Lung microvascular endothelial cell (primary cell): ENCODE data around the gene ABCA6. TPM values are rescaled to one million over a fixed set of nuclear protein-coding genes. Genes with fewer than 3 reads are reported as not detected.
A peak's percentile ranks its signal among the peaks of the same experiment; 100 is the strongest.
"Not testable (repeated sequence)": the region's sequence is repeated elsewhere in the genome, so short reads cannot be mapped to it uniquely, and the experiment has no call there.

Source experiments
- DNase-seq, 2 donors: peaks; one replicate each; pipeline versions ENCODE4 v3.0.0 to v3.0.0-alpha.2; 2010; ENCODE audit warnings: low read depth in 2 of 2
- total RNA-seq: library from RNA; depleted of rRNA; stranded (reverse); fragments of >200 nt; gene quantifications from 2 replicates; pipeline ENCODE4 v1.2.1, GENCODE V29; 2014

ABCA6 gene, protein sequence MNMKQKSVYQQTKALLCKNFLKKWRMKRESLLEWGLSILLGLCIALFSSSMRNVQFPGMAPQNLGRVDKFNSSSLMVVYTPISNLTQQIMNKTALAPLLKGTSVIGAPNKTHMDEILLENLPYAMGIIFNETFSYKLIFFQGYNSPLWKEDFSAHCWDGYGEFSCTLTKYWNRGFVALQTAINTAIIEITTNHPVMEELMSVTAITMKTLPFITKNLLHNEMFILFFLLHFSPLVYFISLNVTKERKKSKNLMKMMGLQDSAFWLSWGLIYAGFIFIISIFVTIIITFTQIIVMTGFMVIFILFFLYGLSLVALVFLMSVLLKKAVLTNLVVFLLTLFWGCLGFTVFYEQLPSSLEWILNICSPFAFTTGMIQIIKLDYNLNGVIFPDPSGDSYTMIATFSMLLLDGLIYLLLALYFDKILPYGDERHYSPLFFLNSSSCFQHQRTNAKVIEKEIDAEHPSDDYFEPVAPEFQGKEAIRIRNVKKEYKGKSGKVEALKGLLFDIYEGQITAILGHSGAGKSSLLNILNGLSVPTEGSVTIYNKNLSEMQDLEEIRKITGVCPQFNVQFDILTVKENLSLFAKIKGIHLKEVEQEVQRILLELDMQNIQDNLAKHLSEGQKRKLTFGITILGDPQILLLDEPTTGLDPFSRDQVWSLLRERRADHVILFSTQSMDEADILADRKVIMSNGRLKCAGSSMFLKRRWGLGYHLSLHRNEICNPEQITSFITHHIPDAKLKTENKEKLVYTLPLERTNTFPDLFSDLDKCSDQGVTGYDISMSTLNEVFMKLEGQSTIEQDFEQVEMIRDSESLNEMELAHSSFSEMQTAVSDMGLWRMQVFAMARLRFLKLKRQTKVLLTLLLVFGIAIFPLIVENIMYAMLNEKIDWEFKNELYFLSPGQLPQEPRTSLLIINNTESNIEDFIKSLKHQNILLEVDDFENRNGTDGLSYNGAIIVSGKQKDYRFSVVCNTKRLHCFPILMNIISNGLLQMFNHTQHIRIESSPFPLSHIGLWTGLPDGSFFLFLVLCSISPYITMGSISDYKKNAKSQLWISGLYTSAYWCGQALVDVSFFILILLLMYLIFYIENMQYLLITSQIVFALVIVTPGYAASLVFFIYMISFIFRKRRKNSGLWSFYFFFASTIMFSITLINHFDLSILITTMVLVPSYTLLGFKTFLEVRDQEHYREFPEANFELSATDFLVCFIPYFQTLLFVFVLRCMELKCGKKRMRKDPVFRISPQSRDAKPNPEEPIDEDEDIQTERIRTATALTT (N-terminal part only)
- 5.2 and 19.0 TPM in 2 replicates for total RNA-seq

DNA sequence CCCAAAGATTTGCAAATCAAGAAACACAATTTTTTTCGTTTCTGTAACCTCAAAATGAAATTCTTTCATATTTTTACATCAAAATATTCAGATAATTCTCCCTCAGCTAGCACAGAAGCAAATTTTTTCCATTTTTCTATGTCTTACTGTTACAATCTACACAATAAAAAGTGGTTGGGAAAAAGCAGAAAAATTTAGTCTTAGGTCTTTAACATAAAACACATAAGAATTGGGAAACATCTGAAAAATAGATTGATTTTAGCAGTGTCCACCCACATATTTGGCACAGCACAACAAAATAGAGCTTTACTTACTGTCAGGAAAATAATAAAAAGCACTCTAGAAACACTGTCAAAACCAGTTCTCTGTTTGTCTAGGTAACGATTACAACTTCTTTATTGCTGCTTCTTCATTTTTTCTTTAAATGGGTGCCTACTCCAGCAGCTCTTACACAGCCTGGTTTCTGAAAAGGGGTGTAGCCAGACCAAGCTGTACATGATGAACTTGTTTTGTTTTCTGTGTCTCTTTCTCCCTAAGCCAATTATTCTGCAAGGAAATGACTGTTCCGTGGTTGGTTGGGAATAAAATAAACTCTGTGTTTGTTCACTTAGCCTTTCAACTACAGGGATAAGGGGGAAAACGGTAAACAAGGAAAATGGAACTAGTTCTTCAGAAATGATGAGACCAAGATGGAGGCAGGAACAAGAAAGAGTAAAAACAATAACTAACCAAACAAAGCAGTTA, at the start of gene ABCA6:
TSS of gene ABCA6 (minus strand) at position 465 of the 744 bp plus-strand sequence. CDS start 1,192 bp downstream, outside the sequence.
- DNase-seq, result peak; percentile 53 to 91

DNA sequence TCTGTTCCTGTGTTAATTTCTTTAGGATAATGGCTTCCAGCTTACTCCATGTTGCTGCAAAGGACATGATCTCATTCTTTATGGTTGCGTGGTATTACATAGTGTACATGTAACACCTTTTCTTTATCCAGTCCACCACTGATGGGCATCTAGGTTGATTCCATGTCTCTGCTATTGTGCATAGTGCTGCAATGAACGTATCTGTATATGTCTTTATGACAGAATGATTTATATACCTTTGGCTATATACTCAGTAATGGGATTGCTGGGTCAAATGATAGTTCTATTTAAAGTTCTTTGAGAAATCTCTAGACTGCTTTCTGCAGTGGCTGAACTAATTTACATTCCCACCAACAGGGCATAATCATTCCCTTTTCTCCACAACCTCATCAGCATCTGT, 47.1 kb upstream of the ABCA6 start:
- no peak for DNase-seq

DNA sequence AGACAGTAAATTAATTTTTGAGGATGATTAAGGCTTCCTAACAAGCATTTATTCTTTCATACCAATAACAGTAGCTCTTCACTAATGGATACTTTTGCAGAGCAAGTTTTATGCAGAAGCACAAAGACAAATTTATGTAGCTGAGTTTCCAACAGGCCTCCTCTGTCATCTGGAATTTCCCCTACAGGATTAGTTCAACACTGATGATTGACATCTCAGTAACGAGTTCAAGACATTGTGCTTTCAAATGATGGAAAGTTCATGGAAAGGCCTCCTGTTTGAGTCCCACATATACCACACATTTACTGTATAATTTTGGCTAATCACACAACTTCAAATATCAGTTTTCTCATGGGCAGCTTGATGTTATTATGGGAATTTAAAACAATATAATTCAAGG, 46.4 kb upstream of the ABCA6 start:
- DNase-seq, result peak in 1 of 2 donors; percentile 22

DNA sequence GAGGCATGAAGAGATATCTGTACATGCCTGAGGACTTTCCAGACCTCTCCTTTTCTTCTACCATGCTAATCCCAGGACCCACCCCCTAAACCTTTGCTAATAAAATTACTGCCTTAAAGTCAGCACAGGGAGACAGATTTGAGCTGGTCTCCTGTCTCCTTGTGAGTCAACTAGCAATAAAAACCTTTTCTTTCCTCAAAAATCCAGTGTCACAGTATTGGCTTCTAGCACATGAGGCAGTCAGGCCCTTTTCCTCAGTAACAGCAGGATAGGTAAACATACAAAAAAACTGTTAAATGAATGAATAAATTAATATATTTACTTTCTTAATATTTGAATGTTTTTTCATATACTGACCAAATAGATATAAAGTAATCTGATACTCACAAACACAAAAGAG, 45.6 kb upstream of the ABCA6 start:
- DNase-seq, result no peak

DNA sequence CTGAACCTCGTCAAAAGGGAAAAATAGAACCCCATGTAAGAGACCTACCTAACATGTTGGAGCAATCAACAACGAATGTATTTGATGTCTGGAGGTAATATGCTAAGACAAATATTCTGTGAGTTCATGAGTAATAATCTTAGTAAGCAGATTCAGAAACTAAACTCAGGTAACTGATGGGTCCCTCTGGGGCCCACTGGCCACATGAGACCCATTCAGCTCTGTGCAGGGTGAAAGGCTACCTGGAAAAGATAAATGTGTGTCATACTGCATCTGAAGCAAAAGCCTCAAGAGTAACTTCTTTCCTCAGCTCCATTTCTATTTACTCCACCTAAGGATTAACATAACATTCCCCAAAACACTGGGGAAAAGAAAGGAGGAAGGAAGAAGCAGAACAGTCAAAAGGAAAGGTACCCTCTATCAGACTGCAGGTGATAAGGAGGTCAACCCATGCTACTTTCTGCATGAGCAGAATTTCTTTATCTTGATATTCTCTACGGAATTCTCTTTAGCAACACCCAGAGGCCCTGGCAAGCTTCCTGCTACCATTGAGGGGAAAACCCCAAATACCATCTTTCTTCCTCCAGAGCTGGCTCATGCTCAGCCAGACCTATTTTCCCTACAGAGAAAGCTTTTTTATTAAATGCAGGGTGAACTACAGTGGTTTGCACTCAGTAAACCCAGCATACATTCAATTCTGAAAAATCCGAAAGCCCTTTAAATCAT, 37.7 kb upstream of the ABCA6 start:
- DNase-seq, result peak in 1 of 2 donors; percentile 20

DNA sequence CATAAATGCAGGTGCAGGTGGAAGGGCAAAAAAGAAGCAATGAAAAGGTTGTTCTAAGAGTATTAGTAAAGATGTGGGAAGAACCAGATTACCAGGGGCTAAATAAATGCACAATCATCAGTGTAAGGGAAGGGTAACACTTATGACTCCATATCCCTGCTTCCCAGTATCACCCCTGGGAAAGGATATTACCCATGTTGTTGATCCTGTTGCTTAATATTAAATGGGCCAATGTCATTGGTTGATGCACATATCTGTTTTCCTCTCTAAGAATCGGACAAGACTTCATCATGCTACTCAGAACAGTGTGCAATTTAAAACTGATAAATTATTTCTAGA, 34.7 kb upstream of the ABCA6 start:
- no peak for DNase-seq

DNA sequence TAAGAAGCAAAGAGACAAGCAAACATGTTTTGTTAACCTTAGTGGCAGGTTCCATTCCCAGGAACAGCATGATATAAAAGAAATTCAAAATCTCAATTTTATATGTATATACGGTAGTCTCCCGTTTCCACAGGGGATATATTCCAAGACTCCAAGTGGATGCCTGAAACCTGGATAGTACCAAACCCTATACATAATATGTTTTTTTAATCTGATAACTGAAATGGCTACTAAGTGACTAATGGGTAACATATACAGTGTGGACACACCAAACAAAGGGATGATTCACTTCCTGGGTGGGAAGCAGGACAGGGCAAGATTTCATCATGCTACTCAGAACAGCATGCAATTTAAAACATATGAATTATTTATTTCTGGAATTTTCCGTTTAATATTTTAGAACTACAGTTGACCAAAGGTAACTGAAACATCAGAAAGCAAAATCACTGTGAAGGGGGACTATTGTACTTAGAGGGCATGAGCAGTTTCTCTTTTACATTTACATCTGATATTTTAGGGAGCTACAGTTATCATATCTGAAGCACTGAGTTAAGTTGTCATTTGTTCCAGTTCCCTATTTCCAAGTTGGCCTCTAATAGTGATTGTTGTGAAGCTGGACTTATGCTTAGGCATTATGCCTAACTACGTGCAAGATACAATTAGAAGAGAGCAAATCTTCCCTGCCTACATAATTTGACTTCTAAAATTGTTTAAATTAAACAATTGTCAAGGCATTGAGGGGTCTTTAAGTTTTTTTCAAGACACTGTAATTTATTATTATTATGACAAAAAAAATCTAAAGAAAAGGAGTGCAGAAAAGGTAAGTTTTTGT, 34.1 kb upstream of the ABCA6 start:
- peak in 1 of 2 donors; percentile 73 for DNase-seq

DNA sequence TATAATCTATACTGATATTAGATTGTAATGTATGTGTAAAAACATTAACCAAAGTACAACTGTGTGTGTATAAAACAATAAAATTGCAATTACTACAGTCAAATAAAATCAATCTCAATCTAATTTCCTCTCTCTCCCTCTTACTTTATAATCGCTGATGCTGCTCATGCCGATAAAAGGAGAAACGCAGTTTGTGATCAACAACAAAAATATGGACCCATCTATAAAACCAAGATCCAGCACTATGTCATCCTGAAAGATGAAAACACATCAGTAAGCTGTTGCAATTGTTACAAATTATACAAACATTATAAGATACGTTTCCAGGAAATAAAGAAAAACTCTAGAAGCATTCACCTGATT, 33.5 kb upstream of the ABCA6 start:
- DNase-seq, result no peak

DNA sequence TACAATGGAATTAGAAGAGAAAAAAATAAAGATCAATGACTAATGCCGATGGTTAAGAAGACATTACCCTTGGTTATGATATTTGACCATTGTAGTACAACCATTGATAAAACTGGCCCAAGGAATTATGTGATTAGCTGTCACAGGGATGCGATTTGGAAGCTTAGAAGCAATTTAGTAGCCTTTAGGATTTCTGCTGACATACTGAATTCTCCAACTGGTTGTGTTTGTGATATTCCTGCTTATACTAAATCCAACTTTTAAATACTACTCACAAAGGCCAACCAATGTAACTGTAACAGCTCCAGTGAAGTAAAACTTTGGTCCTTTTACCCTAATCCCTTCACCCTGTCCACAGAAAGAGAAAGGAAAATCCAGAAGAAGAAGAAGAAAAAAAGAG, 31.4 kb upstream of the ABCA6 start:
- DNase-seq, result no peak

DNA sequence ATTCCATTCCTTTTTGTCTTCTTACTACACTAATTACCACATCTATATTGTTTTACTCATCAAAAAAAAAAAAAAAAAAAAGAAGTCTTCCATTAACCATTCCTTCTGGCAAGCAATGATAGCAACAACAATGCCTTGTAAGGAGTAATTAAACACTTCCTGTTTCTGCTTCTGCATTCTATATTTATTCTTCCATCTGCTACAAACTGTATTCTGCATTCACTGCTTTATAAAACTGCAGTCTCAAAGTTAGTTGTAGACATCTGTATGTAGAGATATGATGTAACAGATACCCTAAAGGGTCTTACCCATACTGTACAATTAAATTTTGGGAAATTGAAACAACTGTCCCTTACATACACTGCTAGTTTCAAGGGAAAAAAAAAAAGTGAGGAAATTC, 28.7 kb upstream of the ABCA6 start:
- DNase-seq, result peak in 1 of 2 donors; percentile 36

DNA sequence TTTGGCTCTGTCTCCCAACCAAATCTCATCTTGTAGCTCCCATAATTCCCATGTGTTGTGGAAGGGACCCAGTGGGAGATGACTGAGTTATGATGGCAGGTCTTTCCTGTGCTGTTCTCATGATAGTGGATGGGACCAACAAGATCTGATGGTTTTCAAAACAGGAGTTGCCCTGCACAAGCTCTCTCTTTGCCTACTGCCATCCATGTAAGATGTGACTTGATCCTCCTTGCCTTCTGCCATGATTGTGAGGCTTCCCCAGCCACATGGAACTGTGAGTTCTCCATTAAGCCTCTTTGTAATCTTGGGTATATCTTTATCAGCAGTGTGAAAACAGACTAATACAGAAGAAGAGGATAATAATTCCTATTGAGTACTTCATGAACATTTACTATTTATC, 26.9 kb upstream of the ABCA6 start:
- not testable (repeated sequence) for DNase-seq

DNA sequence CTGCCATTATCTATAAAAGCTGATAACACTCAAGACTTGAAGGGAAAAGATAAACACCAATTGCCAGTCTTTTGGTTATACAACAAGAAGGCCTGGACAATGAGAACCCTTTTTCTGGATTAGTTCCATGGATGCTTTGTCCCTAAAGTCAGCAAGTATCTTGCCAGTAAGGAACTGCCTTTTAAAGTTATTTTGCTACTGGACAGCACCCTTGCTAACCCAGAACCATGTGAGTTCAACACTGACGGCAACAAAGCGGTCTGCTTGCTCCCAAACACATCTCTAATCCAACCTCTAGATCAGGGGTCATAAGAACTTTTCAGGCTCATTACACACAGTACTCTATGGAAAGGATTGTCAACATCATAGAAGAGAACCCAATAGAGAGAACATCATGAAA, 25.3 kb upstream of the ABCA6 start:
- no peak for DNase-seq

DNA sequence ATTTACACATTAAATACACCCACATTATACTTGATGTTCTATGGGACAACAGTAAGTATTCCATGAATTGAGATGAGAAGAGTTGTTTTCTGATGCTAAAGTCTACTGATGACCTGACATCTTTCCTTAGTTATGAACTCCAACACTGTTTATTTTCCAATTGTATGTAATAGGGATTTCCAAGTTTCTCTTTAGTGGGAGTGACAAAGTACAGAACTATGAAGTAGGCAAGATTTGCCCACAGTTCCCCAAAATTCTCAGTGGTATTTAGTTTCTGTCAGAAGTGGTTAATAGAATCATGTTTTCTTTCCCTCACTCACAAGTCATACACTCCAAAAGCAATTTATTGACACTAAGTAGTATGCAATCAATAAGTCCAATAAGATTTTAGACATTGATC, 22.5 kb upstream of the ABCA6 start:
- DNase-seq, result no peak

DNA sequence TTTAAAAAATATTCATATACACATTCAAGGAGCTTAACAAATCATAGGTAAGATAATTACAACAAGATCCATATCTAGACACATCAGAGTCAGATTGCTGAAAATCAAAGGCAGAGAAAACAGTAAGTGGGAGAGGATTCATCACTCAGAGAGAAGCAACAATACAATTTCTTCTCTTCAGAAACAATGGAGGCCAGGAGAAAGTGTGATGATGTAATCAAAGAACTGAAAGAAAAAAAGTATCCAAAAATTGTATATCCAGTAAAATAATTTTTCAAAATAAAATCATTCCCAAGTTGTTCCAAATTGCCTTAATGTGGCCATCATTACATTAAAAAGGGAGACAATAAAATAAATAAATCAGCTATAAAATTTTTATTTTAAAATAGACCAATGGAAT, 17.7 kb upstream of the ABCA6 start:
- DNase-seq, result no peak

DNA sequence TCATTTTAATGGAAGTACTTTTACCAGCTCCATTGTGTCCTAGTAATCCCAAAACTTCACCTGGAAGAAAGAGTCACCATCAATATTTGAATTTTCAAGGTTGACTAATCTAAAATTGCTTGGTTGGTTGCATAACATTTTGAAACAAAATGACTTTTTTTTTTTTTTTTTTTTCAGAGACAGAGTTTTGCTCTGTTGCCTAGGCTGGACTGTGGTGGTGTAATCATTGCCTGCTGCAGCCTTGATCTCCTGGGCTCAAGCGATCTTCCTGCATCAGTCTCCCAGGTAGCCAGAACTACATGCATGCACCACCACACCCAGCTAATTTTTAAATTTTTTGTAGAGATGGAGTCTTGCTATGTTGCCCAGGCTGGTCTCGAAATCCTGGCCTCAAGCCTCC, 12.6 kb upstream of the ABCA6 start:
- DNase-seq, result no peak

DNA sequence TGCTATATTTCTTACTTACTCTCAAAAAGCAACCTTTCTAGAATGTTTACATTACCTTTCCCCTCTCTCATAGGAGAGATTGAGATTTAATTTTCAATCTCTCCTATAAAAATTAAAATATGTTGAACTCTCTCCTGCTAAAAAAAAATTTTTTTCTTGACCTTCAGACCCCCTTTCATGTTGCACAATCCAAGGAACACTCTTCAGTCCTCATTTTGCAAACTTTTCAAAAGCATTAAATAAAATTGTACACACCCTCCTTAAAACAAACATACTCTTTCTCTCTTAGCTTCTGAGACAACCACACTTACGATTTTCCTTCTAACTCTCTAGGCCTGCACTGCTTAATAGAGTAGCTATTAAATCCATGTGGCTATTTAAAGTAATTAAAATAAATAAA, 8.6 kb upstream of the ABCA6 start:
- DNase-seq, result no peak

DNA sequence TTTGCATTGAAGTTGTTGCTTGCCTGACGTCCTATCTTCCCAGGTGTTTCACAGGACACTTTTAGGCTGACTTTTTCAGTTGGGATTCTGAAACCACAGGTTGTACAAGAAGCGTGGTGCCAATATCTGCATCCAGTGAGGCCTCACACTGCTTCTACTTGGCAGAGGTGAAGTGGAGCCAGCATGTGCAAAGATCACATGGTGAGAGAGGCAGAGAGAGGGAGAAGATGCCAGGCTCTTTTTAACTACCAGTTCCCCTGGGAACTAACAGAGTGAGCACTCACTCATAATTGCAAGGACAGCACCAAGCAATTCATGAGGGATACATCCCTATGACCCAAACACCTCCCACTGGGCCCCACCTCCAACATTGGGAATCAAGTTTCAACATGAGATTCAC, 5.8 kb upstream of the ABCA6 start:
- DNase-seq, result no peak

DNA sequence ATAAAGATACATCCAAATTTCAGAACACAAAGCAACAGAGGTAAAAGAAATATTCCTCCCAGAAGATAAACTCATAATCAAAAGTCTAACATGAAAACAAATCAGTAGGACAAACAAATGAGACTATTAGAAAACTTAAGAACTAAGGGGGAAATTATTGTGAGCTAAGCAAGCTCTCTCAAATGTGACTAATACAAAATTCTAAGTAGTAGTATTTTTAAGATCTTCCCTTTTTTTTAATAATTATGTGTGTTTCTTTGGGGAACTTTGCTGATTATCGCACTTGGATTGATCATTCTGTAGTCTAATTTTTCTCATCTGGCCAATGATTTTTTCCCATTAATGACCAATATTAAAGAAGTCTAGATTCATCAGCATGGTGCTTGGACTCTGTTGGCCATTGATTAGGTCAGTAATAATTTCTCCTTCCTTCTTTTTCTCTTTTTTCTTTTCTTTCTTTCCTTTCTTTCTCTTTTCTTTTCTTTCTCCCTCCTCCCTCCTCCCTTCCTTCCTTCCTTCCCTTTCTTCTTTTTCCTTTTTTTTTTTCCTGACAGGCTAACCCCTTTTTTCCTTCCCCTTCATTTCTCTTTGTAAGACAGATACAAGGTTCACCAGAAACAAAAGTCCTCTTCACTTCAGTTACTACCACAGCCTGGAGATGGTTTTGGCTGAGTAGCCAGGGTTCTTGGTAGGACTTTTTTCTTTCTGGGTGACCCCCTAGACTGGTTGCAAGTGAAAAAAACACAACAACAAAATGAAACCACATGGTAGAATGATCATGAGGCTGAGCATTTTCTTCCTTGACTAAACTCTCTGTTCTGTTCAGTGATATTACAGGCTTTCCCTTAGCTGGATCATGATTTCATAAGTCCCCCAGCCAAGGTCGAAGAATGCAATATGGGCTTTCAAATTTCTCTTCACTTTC, 2.9 kb upstream of the ABCA6 start:
- no peak for DNase-seq
